ENCODE measurements around the gene CHSY3. TPM values are rescaled to one million over a fixed set of nuclear protein-coding genes. Genes with fewer than 3 reads are reported as not detected.

The CHSY3 gene
- polyA plus RNA-seq, 1 donor from 2014 or later: 0.40 TPM

GRCh38 chr5:130055572-130055971 lies 151.3 kb downstream of the CHSY3 start:
- Histone ChIP-seq H2AFZ (ENCODE audit: low read depth, low read length) (no peak overlapping the region), H3K9me2 (ENCODE audit: insufficient read depth, low read length) (no peaks in the 10 kb centered on the region), H3F3A (ENCODE audit: insufficient read depth, low read length, poor library complexity, severe bottlenecking) (no peaks in the 10 kb centered on the region), H4K20me1 (ENCODE audit: insufficient read depth) (no peaks in the 10 kb centered on the region), H3K27ac (ENCODE audit: low read length) (no peak overlapping the region), H3K36me3 (ENCODE audit: insufficient read depth, low read length) (no peaks in the 10 kb centered on the region), H3K79me2 (replicated peaks; ENCODE audit: insufficient read depth, low read length) (no peaks in the 10 kb centered on the region), H3K9ac (ENCODE audit: low read length) (no peak overlapping the region), H3K9me3 (ENCODE audit: low read length) (no peaks in the 10 kb centered on the region), H3K4me2 (ENCODE audit: low read length) (no peak overlapping the region), H3K4me3 (ENCODE audit: low read length) (no peak overlapping the region), H3K27me3 (ENCODE audit: insufficient read depth, low read depth, low read length) (no peaks in the 10 kb centered on the region)
- TF ChIP-seq EP300 (conservative IDR thresholded peaks at IDR 0.05; ENCODE audit: poor library complexity, severe bottlenecking): no peak

GRCh38 chr5:130061746-130062145 lies 157.5 kb downstream of the CHSY3 start:
- Histone ChIP-seq H3K36me3 (ENCODE audit: insufficient read depth, low read length) (no peaks in the 10 kb centered on the region), H3F3A (ENCODE audit: insufficient read depth, low read length, poor library complexity, severe bottlenecking) (no peaks in the 10 kb centered on the region)
- no peak for TF ChIP-seq CTCF (IDR thresholded peaks at IDR 0.05; ENCODE audit: poor library complexity, severe bottlenecking)
- TF ChIP-seq EZH2 (IDR thresholded peaks at IDR 0.05; ENCODE audit: borderline replicate concordance, insufficient read depth, low read length, poor library complexity, severe bottlenecking): no peak
- no peak for TF ChIP-seq SMC3 (conservative IDR thresholded peaks at IDR 0.05; ENCODE audit: poor library complexity)
- TF ChIP-seq REST (IDR thresholded peaks at IDR 0.05; ENCODE audit: borderline replicate concordance): no peak
- no peak for TF ChIP-seq EP300 (conservative IDR thresholded peaks at IDR 0.05; ENCODE audit: poor library complexity, severe bottlenecking)
- no peak for TF ChIP-seq TAF1 (IDR thresholded peaks at IDR 0.05; ENCODE audit: low read depth)
- TF ChIP-seq POLR2AphosphoS5 (IDR thresholded peaks at IDR 0.05): no peak
- no peak for TF ChIP-seq MXI1 (conservative IDR thresholded peaks at IDR 0.05; ENCODE audit: poor library complexity, severe bottlenecking)
- no peak for TF ChIP-seq RAD21 (conservative IDR thresholded peaks at IDR 0.05)

GRCh38 chr5:130063603-130064002 lies 159.3 kb downstream of the CHSY3 start:
- no peaks in the 10 kb centered on the region for H3K9me2 ChIP-seq (ENCODE audit: insufficient read depth, low read length)
- no peak overlapping the region for H2AFZ ChIP-seq (ENCODE audit: low read depth, low read length)
- no peaks in the 10 kb centered on the region for H3K79me2 ChIP-seq (replicated peaks; ENCODE audit: insufficient read depth, low read length)
- no peaks in the 10 kb centered on the region for H3K27me3 ChIP-seq (ENCODE audit: insufficient read depth, low read depth, low read length)
- H3K4me3 ChIP-seq (ENCODE audit: low read length): no peak overlapping the region
- no peak for TF ChIP-seq EZH2 (IDR thresholded peaks at IDR 0.05; ENCODE audit: borderline replicate concordance, insufficient read depth, low read length, poor library complexity, severe bottlenecking)
- no peak for TF ChIP-seq POLR2AphosphoS5 (IDR thresholded peaks at IDR 0.05)
- no peak for TF ChIP-seq RAD21 (conservative IDR thresholded peaks at IDR 0.05)
- TF ChIP-seq CTCF (IDR thresholded peaks at IDR 0.05; ENCODE audit: poor library complexity, severe bottlenecking): no peak
- no peak for TF ChIP-seq SMC3 (conservative IDR thresholded peaks at IDR 0.05; ENCODE audit: poor library complexity)
- H3K4me2 ChIP-seq (ENCODE audit: low read length): no peak overlapping the region
- no peaks in the 10 kb centered on the region for H4K20me1 ChIP-seq (ENCODE audit: insufficient read depth)
- H3F3A ChIP-seq (ENCODE audit: insufficient read depth, low read length, poor library complexity, severe bottlenecking): no peaks in the 10 kb centered on the region
- no peaks in the 10 kb centered on the region for H3K36me3 ChIP-seq (ENCODE audit: insufficient read depth, low read length)
- H3K9ac ChIP-seq (ENCODE audit: low read length): no peak overlapping the region
- H3K9me3 ChIP-seq (ENCODE audit: low read length): no peaks in the 10 kb centered on the region
- H3K27ac ChIP-seq (ENCODE audit: low read length): no peak overlapping the region

More at GRCh38 chr5:130061746-130062145, 157.5 kb downstream of the CHSY3 start:
- Histone ChIP-seq H3K9ac (ENCODE audit: low read length) (no peak overlapping the region), H2AFZ (ENCODE audit: low read depth, low read length) (no peak overlapping the region), H3K27ac (ENCODE audit: low read length) (no peak overlapping the region), H3K9me3 (ENCODE audit: low read length) (no peaks in the 10 kb centered on the region), H3K27me3 (ENCODE audit: insufficient read depth, low read depth, low read length) (no peaks in the 10 kb centered on the region), H4K20me1 (ENCODE audit: insufficient read depth) (no peaks in the 10 kb centered on the region), H3K79me2 (replicated peaks; ENCODE audit: insufficient read depth, low read length) (no peaks in the 10 kb centered on the region), H3K9me2 (ENCODE audit: insufficient read depth, low read length) (no peaks in the 10 kb centered on the region), H3K4me2 (ENCODE audit: low read length) (no peak overlapping the region), H3K4me3 (ENCODE audit: low read length) (no peak overlapping the region)

All from neural cell (in vitro differentiated cells).